HG03432 (cell line): ENCODE data around the gene CDK8.
A peak's percentile ranks its signal among the peaks of the same experiment; 100 is the strongest.
"Not testable (repeated sequence)": the region's sequence is repeated elsewhere in the genome, so short reads cannot be mapped to it uniquely, and the experiment has no call there.

Experiments used
- ATAC-seq: cut with Tn5 transposase; IDR thresholded peaks from one replicate; pipeline ENCODE4 v1.9.1; 2021; ENCODE audit warnings: mild to moderate bottlenecking, moderate library complexity; ENCODE audit not compliant: unreplicated experiment

Gene CDK8

DNA sequence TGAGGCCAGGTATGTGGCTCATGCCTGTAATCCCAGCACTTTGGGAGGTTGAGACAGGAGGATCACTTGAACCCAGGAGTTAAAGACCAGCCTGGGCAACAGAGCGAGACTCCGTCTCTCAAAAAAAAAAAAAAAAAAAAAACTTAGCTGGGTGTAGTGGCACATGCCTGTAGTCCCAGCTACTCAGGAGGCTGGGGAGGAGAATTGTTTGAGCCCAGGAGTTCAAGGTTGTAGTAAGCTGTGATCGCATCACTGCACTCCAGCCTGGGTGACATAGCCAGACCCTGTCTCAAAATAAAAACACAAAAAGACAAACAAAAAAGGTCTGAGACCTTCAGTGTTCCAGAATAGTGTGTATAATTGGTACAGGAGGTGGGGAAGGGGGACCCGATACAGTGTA, 1.9 kb upstream of the CDK8 start:
- not testable (repeated sequence) for ATAC-seq

DNA sequence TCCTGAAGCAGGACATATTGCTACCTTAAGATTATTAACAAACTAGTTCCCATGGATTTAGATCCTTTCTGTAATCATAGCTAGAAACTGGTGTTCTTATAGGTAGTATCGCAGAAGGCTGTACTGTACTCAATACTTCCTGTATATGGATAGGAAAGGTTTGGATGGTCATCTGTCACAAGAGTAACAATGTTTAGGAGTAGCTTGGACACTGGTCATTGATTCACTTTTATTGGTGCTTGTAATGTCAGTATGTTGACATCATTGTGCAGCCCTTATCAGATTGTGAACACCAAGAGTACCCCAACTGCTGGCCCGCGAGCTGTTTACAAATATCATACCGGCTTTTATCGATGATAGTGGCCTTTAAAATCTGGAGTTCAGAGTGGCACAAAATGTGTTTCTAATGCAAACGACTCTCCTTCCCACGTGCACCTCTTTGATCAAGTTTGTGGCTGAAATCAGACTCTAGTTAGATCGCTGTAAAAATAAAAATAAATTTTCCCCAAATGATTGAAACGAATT, 605 bp upstream of the CDK8 start:
- no peak for ATAC-seq

DNA sequence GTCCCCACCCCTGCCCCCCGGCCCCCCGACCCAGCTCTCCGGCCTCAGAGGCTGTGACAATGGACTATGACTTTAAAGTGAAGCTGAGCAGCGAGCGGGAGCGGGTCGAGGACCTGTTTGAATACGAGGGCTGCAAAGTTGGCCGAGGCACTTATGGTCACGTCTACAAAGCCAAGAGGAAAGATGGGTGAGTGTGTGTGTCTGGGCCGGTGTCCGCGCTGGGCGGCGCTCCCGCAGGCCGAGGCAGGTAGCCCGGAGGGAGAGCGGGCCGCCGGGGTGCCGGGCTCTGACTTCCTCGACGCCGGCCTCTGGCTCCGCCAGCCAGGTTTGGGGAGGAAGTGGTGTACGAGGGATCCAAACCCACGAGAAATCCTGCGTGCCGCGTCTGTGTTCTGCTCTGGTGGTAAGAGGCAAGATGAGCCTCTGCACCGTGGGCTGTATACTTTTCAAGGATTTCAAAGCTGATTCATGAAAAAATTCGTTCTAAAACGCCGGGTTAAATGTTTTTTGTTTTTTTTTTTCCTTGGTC, 718 bp downstream of the CDK8 start:
- peak; percentile 42 for ATAC-seq

DNA sequence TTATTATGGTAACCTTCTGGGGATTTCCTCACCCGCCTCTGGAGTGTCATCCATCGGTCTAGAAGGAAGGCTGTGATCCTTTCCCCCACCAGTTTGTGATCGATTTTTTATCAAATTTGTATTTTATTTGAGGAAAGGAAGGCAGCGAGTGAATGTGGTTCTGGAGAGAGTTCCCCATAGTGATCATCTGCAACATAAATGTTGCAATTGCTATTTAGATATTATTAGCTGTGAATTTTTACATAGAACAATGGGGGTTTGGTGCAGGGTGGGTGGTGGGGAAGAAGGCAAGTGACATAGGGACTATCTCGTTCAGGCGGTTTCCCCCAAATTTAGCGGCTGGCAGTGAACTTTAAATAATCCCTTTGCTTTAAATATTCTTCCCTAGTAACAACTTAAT, 1.2 kb downstream of the CDK8 start:
- no peak for ATAC-seq

DNA sequence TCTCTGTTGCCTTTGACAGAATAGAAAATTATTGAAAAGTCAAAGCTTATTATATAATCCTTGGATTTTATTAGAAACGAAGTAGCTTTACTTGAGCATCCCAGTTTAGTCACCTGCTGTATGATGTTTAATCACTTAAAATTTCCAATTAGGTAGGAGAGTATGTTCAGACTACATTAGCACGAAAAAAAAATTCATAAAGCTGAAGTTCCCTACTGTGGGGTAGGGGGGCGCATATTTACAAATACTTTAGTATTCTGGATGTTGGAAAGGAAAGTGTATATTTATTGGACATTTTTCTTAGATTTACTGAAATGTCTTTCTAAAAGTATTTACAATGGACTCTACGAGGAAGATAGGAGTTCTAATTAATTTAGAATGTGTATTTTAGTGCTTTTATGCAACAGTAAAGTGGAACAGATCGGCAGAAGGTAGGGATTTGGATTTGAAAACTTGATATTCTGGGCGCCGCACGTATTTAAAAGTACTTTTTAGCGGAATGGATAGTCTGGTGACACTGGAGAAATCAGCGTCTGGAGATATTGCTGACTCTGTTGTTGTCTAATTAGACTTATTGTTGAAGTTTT, 1.9 kb downstream of the CDK8 start:
- ATAC-seq: no peak

GRCh38 chr13:26257049-26257448, 3.1 kb downstream of the CDK8 start:
- ATAC-seq: no peak

DNA sequence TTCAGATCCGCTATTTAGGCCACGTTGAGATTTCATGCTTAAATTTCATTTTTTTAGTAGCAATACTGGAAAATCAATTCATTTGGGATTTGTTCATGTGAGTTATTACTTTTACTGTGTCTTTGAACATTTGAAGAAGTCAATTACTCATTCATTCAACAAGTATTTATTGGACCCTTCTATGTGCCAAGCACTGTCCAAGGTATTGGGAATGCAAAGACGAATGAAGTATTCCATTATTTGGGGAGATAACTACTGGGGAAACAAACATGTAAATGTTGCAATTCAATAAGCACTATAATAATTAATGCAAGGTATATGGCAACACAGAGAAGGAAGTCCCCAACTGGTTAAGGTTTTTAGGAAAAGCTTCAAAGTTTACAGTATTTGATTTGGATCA, 5.7 kb downstream of the CDK8 start:
- ATAC-seq: no peak

DNA sequence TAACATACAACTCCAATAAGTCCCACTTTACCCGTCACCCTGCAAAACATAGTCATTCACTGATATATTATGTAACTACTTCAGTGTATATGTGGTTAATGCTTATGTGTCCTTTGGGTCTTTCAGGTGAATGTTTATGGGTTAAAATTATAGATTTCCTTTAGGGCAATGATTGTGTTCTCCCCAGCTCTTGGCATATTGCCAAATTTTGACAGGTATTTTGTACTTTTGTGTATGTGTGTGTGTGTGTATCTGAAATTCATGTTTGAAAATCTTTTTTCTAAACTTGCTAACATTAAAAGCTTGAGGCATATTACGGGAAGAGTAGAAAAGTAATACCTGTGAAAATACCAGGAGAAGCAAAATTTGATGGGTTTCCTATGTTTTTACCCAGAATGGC, 8.2 kb downstream of the CDK8 start:
- no peak for ATAC-seq

GRCh38 chr13:26266311-26266710, 12.4 kb downstream of the CDK8 start:
- no peak for ATAC-seq

DNA sequence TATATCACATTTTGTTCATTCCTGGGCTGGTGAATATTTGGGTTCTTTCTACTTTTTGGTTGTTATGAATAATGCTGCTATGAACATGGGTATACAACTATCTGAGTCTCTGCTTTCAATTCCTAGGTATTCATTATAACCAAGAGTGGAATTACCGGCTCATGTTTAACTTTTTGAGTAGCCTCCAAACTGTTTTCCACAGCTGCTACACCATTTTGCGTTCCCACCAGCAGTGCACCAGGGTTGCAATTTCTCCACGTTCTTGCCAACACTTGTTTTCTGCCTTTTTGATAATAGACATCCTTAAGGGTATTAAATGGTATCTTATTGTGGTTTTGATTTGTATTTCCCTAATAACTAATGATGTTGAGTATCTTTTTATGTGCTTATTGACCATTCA, 16.8 kb downstream of the CDK8 start:
- no peak for ATAC-seq

DNA sequence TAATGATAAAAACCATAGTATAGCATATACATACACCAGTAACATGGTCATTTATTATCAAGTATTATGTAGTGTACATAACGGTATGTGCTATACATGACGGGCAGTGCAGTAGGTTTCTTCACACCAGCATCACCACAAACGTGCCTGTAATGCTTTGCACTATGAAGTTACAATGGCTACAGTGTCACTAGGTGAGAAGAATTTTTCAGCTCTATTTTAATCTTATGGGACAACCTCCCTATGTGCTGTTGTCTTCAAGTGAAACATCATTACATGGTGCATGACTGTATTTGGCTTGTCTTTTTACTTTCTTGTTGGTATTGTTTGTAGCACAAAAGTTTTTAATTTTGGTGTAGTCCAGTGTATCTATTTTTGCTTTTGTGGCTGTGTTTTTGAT, 18.7 kb downstream of the CDK8 start:
- ATAC-seq: no peak

DNA sequence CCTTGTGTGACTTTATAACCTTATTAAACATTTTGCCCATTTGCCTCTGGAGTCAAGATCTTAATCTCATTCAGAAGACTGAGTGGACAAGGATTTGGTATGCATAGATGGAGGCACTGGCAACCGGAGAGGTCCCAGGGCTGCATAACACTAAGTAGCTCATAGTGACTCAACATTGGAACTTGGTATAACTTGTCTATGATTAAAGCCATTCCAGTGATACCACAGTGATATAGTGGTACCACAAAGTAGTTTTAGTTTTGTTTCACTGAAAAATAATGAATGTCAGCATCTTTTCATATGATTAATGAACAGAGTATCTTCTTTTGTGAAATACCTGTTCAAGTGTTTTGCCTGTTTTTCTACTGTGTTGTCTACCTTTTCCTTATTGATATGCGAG, 26.4 kb downstream of the CDK8 start:
- ATAC-seq: no peak

GRCh38 chr13:26280822-26281221, 26.9 kb downstream of the CDK8 start:
- ATAC-seq: no peak

DNA sequence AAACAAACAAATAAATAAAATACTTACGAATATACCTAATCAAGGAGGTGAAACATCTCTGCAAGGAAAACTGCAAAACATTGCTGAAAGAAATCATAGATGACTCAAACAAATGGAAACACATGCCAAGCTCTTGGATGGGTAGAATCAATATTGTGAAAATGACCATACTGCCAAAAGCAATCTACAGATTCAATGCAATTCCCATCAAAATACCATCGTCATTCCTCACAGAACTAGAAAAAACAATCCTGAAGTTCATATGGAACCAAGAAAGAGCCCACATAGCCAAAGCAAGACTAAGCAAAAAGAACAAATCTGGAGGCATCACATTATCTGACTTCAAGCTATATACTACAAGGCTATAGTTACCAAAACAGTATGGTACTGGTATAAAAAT, 32.0 kb downstream of the CDK8 start:
- not testable (repeated sequence) for ATAC-seq

GRCh38 chr13:26288838-26289237, 34.9 kb downstream of the CDK8 start:
- ATAC-seq: not testable (repeated sequence)

- ATAC-seq: no peak
Observed at GRCh38 chr13:26295812-26296211, 41.9 kb downstream of the CDK8 start.

- ATAC-seq: no peak
Observed at GRCh38 chr13:26299168-26299750, 45.3 kb downstream of the CDK8 start.

DNA sequence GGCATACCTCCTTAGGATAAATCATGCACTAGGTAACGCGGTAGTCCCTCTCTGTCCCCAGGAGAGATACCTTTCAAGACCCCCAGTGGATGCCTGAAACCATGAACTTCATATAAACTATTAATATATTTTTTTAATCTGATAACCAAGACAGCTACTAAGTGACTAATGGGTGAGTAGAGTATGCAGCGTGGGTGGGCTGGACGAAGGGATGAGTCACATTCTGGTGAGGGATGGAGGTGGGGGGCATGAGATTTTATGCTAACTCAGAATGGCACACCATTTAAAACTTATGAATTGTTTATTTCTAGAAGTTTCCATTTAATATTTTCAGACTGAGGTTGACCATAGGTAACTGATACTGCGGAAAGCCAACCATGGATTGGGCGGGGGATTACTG, 46.2 kb downstream of the CDK8 start:
- no peak for ATAC-seq

DNA sequence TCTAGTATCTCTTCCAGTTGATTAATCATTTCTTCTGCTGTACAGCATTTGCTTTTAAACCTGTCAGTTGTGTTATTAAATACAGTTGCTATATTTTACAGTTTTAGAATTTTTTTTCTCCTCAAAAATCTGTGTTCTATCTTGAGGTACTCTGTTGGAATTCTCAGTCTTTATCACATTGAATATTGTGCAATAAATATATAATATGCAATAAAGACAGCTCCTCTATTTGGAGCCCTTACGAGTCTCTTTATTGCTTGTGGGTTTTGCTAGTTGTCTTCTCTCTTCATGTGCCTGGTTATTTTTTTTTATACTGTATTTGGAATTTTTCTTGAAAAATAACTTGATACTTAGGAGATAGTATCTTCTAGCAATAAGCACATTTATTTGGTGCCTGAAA, 51.7 kb downstream of the CDK8 start:
- ATAC-seq: no peak

DNA sequence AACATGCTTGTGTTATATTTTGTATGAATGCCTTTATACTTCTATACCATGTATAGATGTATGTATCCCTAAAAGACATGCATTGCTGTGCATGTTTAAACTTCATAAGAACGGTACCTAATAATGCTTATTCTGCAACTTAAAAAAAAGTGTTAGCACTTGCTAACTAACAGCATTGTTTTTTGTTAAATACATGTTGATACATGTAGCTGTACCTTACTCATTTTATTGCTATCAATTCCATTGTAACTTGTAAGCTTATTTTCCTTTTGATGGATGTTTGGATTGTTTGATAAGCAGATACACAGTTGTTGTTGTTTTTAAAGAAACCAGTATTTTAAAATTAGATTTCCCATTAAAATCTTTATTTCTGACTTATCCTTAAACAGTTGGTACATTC, 53.8 kb downstream of the CDK8 start:
- ATAC-seq: no peak

DNA sequence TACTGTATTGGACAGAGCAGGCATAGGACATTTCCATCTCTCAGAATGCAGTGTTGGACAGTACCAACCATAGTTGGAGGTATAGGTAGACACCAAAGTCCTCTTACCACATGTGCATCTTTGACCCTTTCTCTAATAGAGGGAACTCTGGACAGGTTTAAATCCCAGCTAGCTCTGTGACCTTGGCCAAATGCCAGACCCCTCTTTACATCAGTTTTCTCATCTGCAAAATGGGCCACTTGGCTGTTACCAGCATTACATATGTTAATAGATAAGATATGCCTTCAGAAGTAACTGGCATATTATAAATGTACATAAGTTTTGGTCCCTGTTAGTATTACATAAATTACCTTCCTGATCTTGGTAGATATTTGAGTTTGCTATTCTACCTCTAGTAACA, 54.3 kb downstream of the CDK8 start:
- no peak for ATAC-seq

GRCh38 chr13:26308836-26309235, 54.9 kb downstream of the CDK8 start:
- no peak for ATAC-seq

DNA sequence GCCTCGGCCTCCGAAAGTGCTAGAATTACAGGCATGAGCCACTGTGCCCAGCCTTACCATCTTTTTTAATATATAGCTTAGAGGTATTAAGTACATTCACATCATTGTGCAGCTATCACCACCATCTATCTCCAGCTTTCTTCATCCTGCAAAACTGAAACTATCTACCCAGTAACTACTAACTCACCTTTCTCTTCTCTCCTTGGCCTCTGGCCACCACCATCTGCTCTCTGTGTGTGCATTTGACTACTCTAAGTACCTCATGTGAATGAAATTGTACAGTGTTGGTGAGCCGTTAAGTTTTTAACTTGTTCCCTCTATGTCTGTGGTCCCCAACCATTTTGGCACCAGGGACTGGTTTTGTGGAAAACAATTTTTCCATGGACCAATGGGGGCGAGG, 56.1 kb downstream of the CDK8 start:
- no peak for ATAC-seq
